ENCODE data around the gene KIAA0586. TPM values are rescaled to one million over a fixed set of nuclear protein-coding genes. Genes with fewer than 3 reads are reported as not detected.

The KIAA0586 gene
- total RNA-seq, 1 experiment from 2014 or later: 20.9 TPM

DNA sequence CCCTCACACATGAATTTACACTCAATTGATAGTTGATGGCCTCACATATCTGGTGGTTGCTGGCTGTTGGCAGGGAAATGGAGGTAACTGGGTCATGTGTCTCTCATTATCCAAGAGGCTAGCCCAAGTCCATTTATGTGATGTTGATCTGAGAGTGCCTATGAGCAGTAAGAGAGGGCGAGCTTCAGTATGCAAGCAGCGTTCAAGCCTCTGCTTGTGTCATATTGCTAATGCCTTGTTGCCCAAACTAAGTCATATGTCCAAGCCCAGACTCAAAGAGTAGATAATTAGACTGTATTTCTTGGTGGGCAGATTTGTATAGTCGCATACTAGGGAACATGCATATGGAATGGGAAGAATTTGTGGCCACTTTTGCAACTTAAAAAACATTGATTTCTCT lies 126.4 kb downstream of the KIAA0586 start:
- Histone ChIP-seq H3K23me2 (ENCODE audit: insufficient read length, low read depth, low read length, poor library complexity, severe bottlenecking) (no peaks in the 10 kb centered on the region), H3K27ac (ENCODE audit: insufficient read length, low read depth, low read length) (no peak overlapping the region), H3K4me1 (ENCODE audit: insufficient read depth, low read length) (no peaks in the 10 kb centered on the region; the same call in 1 of the 2 replicates), H3K56ac (ENCODE audit: insufficient read length, low read depth, low read length) (no peak overlapping the region), H4K20me1 (ENCODE audit: control insufficient read depth, insufficient read depth, insufficient read length) (no peaks in the 10 kb centered on the region), H4K8ac (replicated peaks; ENCODE audit: insufficient read length, low read depth, low read length) (no peak overlapping the region), H3K4me2 (ENCODE audit: insufficient read depth, insufficient read length, low read length) (no peak overlapping the region), H2AK5ac (ENCODE audit: insufficient read length, low read length) (no peak overlapping the region), H2BK120ac (ENCODE audit: low read depth, low read length, poor library complexity, severe bottlenecking) (no peak overlapping the region), H3K9me3 (ENCODE audit: control insufficient read depth, low read depth, low read length) (no peaks in the 10 kb centered on the region), H3K18ac (ENCODE audit: insufficient read length, low read depth, low read length) (no peak overlapping the region), H3K14ac (ENCODE audit: insufficient read depth, low read length) (no peak overlapping the region), H3T11ph (ENCODE audit: low read length) (no peak overlapping the region), H2BK12ac (ENCODE audit: insufficient read length, low read depth, low read length) (no peak overlapping the region), H3K79me2 (ENCODE audit: insufficient read depth, low read length) (no peaks in the 10 kb centered on the region), H2AFZ (ENCODE audit: low read length) (no peak overlapping the region), H3K9ac (ENCODE audit: extremely low read depth, insufficient read length, low read length) (no peak overlapping the region), H3K23ac (ENCODE audit: insufficient read length, low read depth, low read length) (no peak overlapping the region), H2BK20ac (ENCODE audit: low read depth, low read length, poor library complexity, severe bottlenecking) (no peak overlapping the region), H3K27me3 (ENCODE audit: insufficient read depth, low read length) (no peaks in the 10 kb centered on the region), H3K4ac (ENCODE audit: low read depth, low read length) (no peak overlapping the region), H3K79me1 (ENCODE audit: insufficient read depth, low read depth, low read length, poor library complexity, severe bottlenecking) (no peaks in the 10 kb centered on the region), H4K5ac (ENCODE audit: insufficient read length, low read depth, low read length) (no peak overlapping the region), H4K91ac (ENCODE audit: insufficient read length, low read depth, low read length) (no peak overlapping the region), H2BK15ac (ENCODE audit: low read depth, low read length) (no peak overlapping the region), H2BK5ac (ENCODE audit: insufficient read length, low read length) (no peak overlapping the region)
- Mint-ChIP-seq H3K27me3 (ENCODE audit: low read depth) (no peaks in the 10 kb centered on the region), H3K4me3 (no peak overlapping the region), H3K9me3 (no peaks in the 10 kb centered on the region), H3K4me1 (peaks cover 0 to 5% of the 10 kb centered on the region in 2 experiments; a peak in 2 of 4 replicates), H3K36me3 (ENCODE audit: insufficient read depth in 1 of 3, low read depth in 3 of 3) (no peaks in the 10 kb centered on the region), H3K27ac (no peak overlapping the region)
- no CpG with 5 or more reads among the region's 3 CpGs for WGBS (ENCODE audit: extremely low coverage, insufficient read length, low lambda C conversion rate)
- DNase-seq: no peak
- TF ChIP-seq, protein P1, sequence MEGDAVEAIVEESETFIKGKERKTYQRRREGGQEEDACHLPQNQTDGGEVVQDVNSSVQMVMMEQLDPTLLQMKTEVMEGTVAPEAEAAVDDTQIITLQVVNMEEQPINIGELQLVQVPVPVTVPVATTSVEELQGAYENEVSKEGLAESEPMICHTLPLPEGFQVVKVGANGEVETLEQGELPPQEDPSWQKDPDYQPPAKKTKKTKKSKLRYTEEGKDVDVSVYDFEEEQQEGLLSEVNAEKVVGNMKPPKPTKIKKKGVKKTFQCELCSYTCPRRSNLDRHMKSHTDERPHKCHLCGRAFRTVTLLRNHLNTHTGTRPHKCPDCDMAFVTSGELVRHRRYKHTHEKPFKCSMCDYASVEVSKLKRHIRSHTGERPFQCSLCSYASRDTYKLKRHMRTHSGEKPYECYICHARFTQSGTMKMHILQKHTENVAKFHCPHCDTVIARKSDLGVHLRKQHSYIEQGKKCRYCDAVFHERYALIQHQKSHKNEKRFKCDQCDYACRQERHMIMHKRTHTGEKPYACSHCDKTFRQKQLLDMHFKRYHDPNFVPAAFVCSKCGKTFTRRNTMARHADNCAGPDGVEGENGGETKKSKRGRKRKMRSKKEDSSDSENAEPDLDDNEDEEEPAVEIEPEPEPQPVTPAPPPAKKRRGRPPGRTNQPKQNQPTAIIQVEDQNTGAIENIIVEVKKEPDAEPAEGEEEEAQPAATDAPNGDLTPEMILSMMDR (conservative IDR thresholded peaks at IDR 0.05): no peak
